GM12878 (cell line): ENCODE measurements around the gene OR7G3. TPM values are rescaled to one million over a fixed set of nuclear protein-coding genes. Genes with fewer than 3 reads are reported as not detected.

ENCODE experiments used
- ATAC-seq: fragments of 200-7000 bp; cut with Tn5 transposase; 3 replicates; pipeline ENCODE4 v1.9.1; 2020; ENCODE audit warnings: mild to moderate bottlenecking, moderate library complexity
- BruUV-seq: library from RNA; stranded (reverse); fragments of 400-500 nt; replicated peaks from 2 replicates; lab custom pipeline; 2021; lab: Mats Ljungman, UMichigan
- CTCF ChIA-PET: fragments of 300-600 bp; sonication (Branson Sonifier 250); formaldehyde crosslinking; extraction: SDS; loops from one replicate; lab custom pipeline; 2021; ENCODE audit warnings: inconsistent platforms; lab: Yijun Ruan, JAX
- POLR2A ChIA-PET: fragments of 350-600 bp; formaldehyde crosslinking; extraction: SDS; loops from one replicate; lab custom pipeline; 2021; ENCODE audit warnings: inconsistent platforms; lab: Charles Lee
- RAD21 ChIA-PET: fragments of 300-600 bp; sonication (Branson Sonifier 250); formaldehyde crosslinking; loops from one replicate; lab custom pipeline; 2023; ENCODE audit warnings: antibody characterized with exemption; ENCODE audit not compliant: unreplicated experiment; lab: Charles Lee
- SMC1A ChIA-PET: fragments of 300-600 bp; sonication (Branson Sonifier 250); formaldehyde crosslinking; loops from one replicate; lab custom pipeline; 2023; ENCODE audit not compliant: unreplicated experiment, uncharacterized antibody; lab: Charles Lee
- DNase-seq: peaks from one replicate; pipeline ENCODE4 v3.0.0-alpha.2; 2011; ENCODE audit warnings: low read depth, low spot score
- FAIRE-seq: peaks from 3 replicates; lab custom pipeline; 2011; peaks lifted over from hg19 to GRCh38; lab: Jason Lieb, UNC
- H2AFZ ChIP-seq: 2 replicates; pipeline ENCODE4 v1.6.0; 2011; ENCODE audit warnings: low read depth, low read length, control low read depth; ENCODE audit not compliant: control insufficient read depth
- H3K27ac ChIP-seq: 2 replicates; pipeline ENCODE4 v1.5.1; 2011; ENCODE audit warnings: control low read depth; ENCODE audit not compliant: control insufficient read depth, insufficient read depth
- H3K27me3 ChIP-seq, 2 experiments: replicated peaks in 1 of 2; 2 replicates each; pipeline versions ENCODE4 v1.6.0 to v1.6.1; 2011; ENCODE audit warnings: low read length in 1 of 2; ENCODE audit not compliant: control insufficient read depth in 2 of 2, insufficient read depth in 2 of 2
- H3K36me3 ChIP-seq, 2 experiments: 2 replicates each; pipeline ENCODE4 v1.5.1; 2011; ENCODE audit warnings: low read length in 1 of 2; ENCODE audit not compliant: control insufficient read depth in 2 of 2, insufficient read depth in 2 of 2
- H3K4me1 ChIP-seq: 2 replicates; pipeline ENCODE4 v1.6.1; 2011; ENCODE audit warnings: mild to moderate bottlenecking, low read length, moderate library complexity, mixed read lengths; ENCODE audit not compliant: control insufficient read depth, insufficient read depth
- H3K4me2 ChIP-seq: 2 replicates; pipeline ENCODE4 v1.6.0; 2011; ENCODE audit warnings: control low read depth; ENCODE audit not compliant: control insufficient read depth, insufficient read depth
- H3K4me3 ChIP-seq: fragments of 200-600 bp; sonication (generic); 2 replicates; pipeline ENCODE4 v1.5.1; 2016
- H3K79me2 ChIP-seq: 2 replicates; pipeline ENCODE4 v1.6.0; 2011; ENCODE audit warnings: low read length; ENCODE audit not compliant: control insufficient read depth, insufficient read depth
- H3K9ac ChIP-seq: 2 replicates; pipeline ENCODE4 v1.8.0; 2011; ENCODE audit warnings: low read length, control low read depth, mixed read lengths; ENCODE audit not compliant: control insufficient read depth, insufficient read depth
- H3K9me3 ChIP-seq: replicated peaks from 3 replicates; pipeline ENCODE4 v1.5.1; 2011; ENCODE audit warnings: mild to moderate bottlenecking, low read length; ENCODE audit not compliant: control insufficient read depth, insufficient read depth
- H4K20me1 ChIP-seq: 2 replicates; pipeline ENCODE4 v1.6.0; 2011; ENCODE audit not compliant: control insufficient read depth, insufficient read depth
- KAT2A ChIP-seq: conservative IDR thresholded peaks from 2 replicates; pipeline ENCODE4 v1.6.1; 2011; ENCODE audit warnings: low read depth, low read length; ENCODE audit not compliant: control insufficient read depth
- NFYB ChIP-seq: IDR thresholded peaks from 2 replicates; pipeline ENCODE4 v1.6.1; 2011; ENCODE audit warnings: low read depth, mild to moderate bottlenecking, low read length, improper control_type of control experiment, moderate library complexity; ENCODE audit not compliant: insufficient read depth
- WGBS: methylation state at CpG from one replicate; pipeline ENCODE4 v1.1.6; 2016; ENCODE audit warnings: low lambda C conversion rate; ENCODE audit not compliant: insufficient replicate concordance, insufficient coverage; ENCODE audit errors: missing lambda C conversion rate; 5-methylcytosine and 5-hydroxymethylcytosine counted together
- in situ Hi-C: fragments of 300-500 bp; cut with MboI; formaldehyde crosslinking; loops from 9 replicates; pipeline ENCODE4 v1.14.3; 2018; ENCODE audit warnings: mixed read lengths
- intact Hi-C: fragments of 100-400 bp; cut with micrococcal nuclease; formaldehyde crosslinking; loops from one replicate; pipeline ENCODE4 v1.14.2; 2022; ENCODE audit not compliant: unreplicated experiment
- polyA plus RNA-seq, 11 experiments: library from polyadenylated mRNA; depleted of rRNA in 4 of 11; unstranded in 6 of 11; stranded (reverse) in 5 of 11; fragments of >200 nt; fragmentation: Nextera tagmentation in 4 of 11; fragmentation: Illumina TruSeq in 1 of 11; extraction: Ambion mirVana in 4 of 11; extraction: Trizol in 1 of 11; gene quantifications; 1 replicate in 1 of 11; 2 replicates in 10 of 11; pipeline versions ENCODE4 v1.2.1 to v1.2.3, GENCODE V29; 2011 to 2016; ENCODE audit warnings: inconsistent platforms in 2 of 11, missing spikeins in 2 of 11, low read depth in 1 of 11
- total RNA-seq, 4 experiments: library from RNA; depleted of rRNA in 3 of 4; stranded (reverse); fragments of >200 nt in 3 of 4; fragmentation: Illumina TruSeq in 1 of 4; extraction: Trizol in 1 of 4; gene quantifications; 2 replicates each; pipeline versions ENCODE4 v1.2.1 to v1.2.3, GENCODE V29; 2013 to 2021
- TF ChIP-seq, protein P1 (sequence below): fragments of 450-650 bp; IDR thresholded peaks from 2 replicates; pipeline ENCODE4 v1.6.1; 2017; ENCODE audit warnings: low read depth, mild to moderate bottlenecking, moderate library complexity
- TF ChIP-seq, protein P2 (sequence below): fragments of 450-650 bp; conservative IDR thresholded peaks from 2 replicates; pipeline ENCODE4 v1.6.1; 2017; ENCODE audit warnings: mild to moderate bottlenecking, moderate library complexity

The OR7G3 gene
- total and polyA plus RNA-seq, 10 of the 15 experiments (the other 5 are each of a cell fraction or from before 2014, with no cell fraction given) = not detected

DNA sequence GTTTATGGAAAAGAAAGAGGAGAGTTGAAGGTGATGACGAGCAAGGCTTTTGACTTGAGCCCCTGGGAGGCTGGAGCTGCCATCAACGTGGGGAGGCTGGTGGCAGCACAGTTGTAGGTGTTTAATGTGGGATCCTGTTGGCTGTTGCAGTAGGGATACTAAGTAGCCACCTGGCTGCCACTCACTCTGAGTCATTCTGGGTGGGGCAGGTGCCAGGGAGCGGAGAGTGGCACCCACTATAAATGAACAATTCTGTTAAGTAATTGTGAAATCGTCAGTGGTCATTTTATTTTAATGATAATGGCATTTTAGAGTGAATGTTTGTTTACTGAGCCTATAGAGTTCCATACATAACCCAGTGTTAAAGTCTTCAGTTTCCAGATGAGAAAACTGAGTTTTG, 23.2 kb upstream of the OR7G3 start (continued):
- TF ChIP-seq, protein P1, sequence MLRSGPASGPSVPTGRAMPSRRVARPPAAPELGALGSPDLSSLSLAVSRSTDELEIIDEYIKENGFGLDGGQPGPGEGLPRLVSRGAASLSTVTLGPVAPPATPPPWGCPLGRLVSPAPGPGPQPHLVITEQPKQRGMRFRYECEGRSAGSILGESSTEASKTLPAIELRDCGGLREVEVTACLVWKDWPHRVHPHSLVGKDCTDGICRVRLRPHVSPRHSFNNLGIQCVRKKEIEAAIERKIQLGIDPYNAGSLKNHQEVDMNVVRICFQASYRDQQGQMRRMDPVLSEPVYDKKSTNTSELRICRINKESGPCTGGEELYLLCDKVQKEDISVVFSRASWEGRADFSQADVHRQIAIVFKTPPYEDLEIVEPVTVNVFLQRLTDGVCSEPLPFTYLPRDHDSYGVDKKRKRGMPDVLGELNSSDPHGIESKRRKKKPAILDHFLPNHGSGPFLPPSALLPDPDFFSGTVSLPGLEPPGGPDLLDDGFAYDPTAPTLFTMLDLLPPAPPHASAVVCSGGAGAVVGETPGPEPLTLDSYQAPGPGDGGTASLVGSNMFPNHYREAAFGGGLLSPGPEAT = no peak
- TF ChIP-seq, protein P2, sequence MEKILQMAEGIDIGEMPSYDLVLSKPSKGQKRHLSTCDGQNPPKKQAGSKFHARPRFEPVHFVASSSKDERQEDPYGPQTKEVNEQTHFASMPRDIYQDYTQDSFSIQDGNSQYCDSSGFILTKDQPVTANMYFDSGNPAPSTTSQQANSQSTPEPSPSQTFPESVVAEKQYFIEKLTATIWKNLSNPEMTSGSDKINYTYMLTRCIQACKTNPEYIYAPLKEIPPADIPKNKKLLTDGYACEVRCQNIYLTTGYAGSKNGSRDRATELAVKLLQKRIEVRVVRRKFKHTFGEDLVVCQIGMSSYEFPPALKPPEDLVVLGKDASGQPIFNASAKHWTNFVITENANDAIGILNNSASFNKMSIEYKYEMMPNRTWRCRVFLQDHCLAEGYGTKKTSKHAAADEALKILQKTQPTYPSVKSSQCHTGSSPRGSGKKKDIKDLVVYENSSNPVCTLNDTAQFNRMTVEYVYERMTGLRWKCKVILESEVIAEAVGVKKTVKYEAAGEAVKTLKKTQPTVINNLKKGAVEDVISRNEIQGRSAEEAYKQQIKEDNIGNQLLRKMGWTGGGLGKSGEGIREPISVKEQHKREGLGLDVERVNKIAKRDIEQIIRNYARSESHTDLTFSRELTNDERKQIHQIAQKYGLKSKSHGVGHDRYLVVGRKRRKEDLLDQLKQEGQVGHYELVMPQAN = no peak

DNA sequence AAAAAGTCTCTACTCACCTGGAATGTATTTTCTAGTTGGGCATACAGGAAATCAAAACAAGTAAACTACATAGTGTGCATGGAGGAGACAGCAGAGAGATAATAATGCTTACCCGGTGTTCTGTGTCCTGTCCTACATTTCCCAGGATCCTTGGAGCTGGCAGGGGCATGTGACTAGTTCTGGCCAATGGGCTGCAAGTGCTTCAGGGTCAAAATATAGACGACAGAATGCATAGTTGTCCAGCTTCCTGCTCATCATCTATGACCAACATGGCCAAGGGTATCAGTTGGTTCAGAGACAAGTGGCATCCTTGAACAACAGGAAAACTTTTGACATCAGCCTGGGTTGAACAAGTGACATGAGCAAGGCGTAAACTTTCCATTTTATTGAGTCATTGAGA, 21.9 kb upstream of the OR7G3 start:
- H3K27me3 ChIP-seq = no peaks in the 10 kb centered on the region
- whole genome bisulfite sequencing = 98% methylated on average over 3 of the region's 3 CpGs
- SMC1A ChIA-PET = no interaction called here
- H3K27ac ChIP-seq = no peak overlapping the region
- TF ChIP-seq KAT2A (no peak), NFYB (peak; percentile 75)
- TF ChIP-seq, protein P1 = no peak
- TF ChIP-seq, all 136 proteins: peak for 1
- Histone ChIP-seq H2AFZ (no peak overlapping the region), H3K4me2 (no peak overlapping the region), H3K4me1 (no peaks in the 10 kb centered on the region), H3K79me2 (peaks cover 42% of the 10 kb centered on the region), H3K9ac (no peak overlapping the region), H4K20me1 (peaks cover 2% of the 10 kb centered on the region; the same call in 1 of the 2 replicates), H3K9me3 (peaks cover 47% of the 10 kb centered on the region), H3K36me3 (peaks cover 9 to 28% of the 10 kb centered on the region in 2 experiments), H3K4me3 (no peak overlapping the region)
- FAIRE-seq (no peak), ATAC-seq (no peak), DNase-seq (no peak)
- intact Hi-C loops = no loop called here
- BruUV-seq = no TSS peak
- ChIA-PET CTCF (no interaction called here), RAD21 (no interaction called here), POLR2A (no interaction called here)
- in situ Hi-C loops = loop anchor here (25.0 kb wide), 1 partner anchor 1089 kb away; the partner anchor contains the start of gene S1PR2
